ENCODE data around the gene PKD2L2.
"Not testable (repeated sequence)": the region's sequence is repeated elsewhere in the genome, so short reads cannot be mapped to it uniquely, and the experiment has no call there.

Gene PKD2L2

GRCh38 chr5:137960141-137960540, 70.9 kb downstream of the PKD2L2 start:
- no peak for DNase-seq

GRCh38 chr5:137960819-137961218, 71.6 kb downstream of the PKD2L2 start:
- no peak for DNase-seq

DNA sequence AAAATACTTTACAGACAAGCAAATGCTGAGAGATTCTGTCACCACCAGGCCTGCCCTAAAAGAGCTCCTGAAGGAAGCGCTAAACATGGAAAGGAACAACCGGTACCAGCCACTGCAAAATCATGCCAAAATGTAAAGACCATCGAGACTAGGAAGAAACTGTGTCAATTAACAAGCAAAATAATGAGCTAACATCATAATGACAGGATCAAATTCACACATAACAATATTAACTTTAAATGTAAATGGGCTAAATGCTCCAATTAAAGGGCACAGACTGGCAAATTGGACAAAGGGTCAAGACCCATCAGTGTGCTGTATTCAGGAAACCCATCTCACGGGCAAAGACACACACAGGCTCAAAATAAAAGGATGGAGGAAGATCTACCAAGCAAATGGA, 81.1 kb downstream of the PKD2L2 start:
- DNase-seq = not testable (repeated sequence)

DNA sequence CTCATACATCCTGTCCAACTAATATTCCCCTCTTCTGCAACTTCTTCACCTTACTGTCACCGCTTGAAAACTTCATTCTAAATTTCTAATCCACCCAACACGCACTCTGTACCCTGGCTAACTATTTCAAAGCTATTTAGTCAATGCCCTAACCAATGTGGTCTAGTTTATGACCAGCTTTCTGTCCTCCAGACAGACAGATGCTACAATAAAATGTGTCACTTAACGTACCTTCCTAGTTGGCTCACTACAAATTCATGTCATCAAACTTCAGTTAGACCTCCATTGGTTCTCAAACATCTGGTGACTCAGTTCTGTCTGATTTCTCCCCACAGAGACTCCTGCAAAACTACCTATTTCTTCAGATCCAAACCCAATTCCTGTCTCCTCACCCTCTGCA, 86.0 kb downstream of the PKD2L2 start:
- DNase-seq = no peak

DNA sequence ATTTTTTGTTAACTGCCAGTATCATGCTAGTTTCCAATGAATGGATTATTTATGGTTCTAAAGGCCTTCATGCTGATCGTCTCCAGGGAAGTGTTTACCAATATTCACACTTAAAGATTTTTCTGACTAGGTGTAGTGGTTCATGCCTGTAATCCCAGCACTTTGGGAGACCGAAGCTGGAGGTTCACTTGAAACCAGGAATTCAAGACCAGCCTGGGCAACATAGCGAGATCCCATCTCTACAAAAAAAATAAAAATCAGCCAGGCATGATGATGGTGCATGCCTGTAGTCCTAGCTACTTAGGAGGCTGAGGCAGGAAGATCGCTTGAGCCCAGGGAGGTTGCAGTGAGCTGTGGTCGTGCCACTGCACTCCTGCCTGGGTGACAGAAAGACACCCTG, 100.2 kb downstream of the PKD2L2 start:
- DNase-seq = no peak

Data from KG1 (cell line).